ENCODE measurements around the gene HRG. TPM values are rescaled to one million over a fixed set of nuclear protein-coding genes. Genes with fewer than 3 reads are reported as not detected.

Gene HRG
- polyA plus RNA-seq, 1 of the 3 experiments (the other 2 are of a cell fraction) = not detected

DNA sequence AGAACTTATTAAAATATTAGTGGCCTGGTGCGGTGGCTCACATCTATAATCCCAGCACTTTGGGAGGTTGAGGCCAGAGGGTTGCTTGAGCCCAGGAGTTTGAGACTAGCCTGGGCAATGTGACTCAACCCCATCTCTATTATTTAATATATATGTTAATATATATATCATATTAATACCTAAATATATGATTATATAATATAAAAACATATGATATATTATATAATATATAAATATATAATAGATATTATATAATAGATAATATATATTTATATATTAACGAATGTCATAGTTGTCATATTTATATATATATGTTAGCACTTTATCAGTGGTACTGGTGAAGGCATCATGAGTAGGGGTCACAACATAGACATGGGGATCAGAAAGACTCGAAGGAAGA is 5.2 kb downstream of the HRG start:
- Histone ChIP-seq H4K20me1 (ENCODE audit: insufficient read depth) (no peaks in the 10 kb centered on the region), H3K9ac (no peak overlapping the region)
- CTCF ChIA-PET = no interaction called here

DNA sequence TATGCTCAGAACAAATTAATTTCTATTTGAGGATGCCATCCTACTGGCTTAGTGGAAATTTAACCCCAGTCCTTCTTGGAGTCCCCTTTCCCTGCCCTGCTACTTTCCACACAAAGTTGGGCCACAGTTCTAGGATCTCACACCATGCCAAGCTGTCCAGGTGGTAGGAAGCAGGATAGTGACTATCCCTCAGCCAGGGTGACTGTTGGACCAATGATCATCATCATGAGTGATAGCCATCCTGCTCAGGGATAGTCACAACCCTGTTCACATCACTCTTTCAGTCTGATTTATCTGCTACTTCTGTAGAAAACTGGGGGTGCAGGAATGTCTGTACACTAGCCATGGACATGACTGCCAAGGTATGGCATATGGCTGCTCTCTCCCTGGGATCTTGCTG is 12.8 kb downstream of the HRG start:
- H3K4me1 ChIP-seq (ENCODE audit: control insufficient read depth in 1 of 2, insufficient read depth in 2 of 2, low read depth in 1 of 2, low read length in 1 of 2) = no peaks in the 10 kb centered on the region
- POLR2A ChIA-PET = no interaction called here
- H3K27ac ChIP-seq (ENCODE audit: low read depth in 2 of 2, low read length in 1 of 2) = no peak overlapping the region
- H3K79me2 ChIP-seq (ENCODE audit: insufficient read depth) = no peaks in the 10 kb centered on the region
- no peaks in the 10 kb centered on the region for H3K36me3 ChIP-seq (replicated peaks in 1 of 2; ENCODE audit: control insufficient read depth in 1 of 2, insufficient read depth in 2 of 2, low read length in 1 of 2)
- no peaks in the 10 kb centered on the region for H3K9me2 ChIP-seq
- no peak overlapping the region for H2AFZ ChIP-seq (ENCODE audit: low read depth)
- CTCF ChIA-PET = interaction anchor here (0.6 to 0.9 kb wide), 2 partner anchors 19 to 25 kb away, joined by 3 to 4 read pairs; no protein-coding TSS in a partner anchor
- H3K9ac ChIP-seq = no peak overlapping the region
- no peak for DNase-seq
- no peaks in the 10 kb centered on the region for H3F3A ChIP-seq (replicated peaks; ENCODE audit: insufficient read depth)
- no peaks in the 10 kb centered on the region for H4K20me1 ChIP-seq (ENCODE audit: insufficient read depth)
- no peaks in the 10 kb centered on the region for H3K9me3 ChIP-seq
- no peak overlapping the region for H3K4me3 ChIP-seq (ENCODE audit: low read depth in 2 of 2, low read length in 1 of 2)
- peaks cover 14% of the 10 kb centered on the region; the same call in 1 of the 2 replicates for H3K27me3 ChIP-seq (ENCODE audit: insufficient read depth)
- H3K4me2 ChIP-seq = no peak overlapping the region
- TF ChIP-seq CHD2 (IDR thresholded peaks at IDR 0.05; ENCODE audit: low read length, partially characterized antibody) = no peak
- TF ChIP-seq, protein P1, sequence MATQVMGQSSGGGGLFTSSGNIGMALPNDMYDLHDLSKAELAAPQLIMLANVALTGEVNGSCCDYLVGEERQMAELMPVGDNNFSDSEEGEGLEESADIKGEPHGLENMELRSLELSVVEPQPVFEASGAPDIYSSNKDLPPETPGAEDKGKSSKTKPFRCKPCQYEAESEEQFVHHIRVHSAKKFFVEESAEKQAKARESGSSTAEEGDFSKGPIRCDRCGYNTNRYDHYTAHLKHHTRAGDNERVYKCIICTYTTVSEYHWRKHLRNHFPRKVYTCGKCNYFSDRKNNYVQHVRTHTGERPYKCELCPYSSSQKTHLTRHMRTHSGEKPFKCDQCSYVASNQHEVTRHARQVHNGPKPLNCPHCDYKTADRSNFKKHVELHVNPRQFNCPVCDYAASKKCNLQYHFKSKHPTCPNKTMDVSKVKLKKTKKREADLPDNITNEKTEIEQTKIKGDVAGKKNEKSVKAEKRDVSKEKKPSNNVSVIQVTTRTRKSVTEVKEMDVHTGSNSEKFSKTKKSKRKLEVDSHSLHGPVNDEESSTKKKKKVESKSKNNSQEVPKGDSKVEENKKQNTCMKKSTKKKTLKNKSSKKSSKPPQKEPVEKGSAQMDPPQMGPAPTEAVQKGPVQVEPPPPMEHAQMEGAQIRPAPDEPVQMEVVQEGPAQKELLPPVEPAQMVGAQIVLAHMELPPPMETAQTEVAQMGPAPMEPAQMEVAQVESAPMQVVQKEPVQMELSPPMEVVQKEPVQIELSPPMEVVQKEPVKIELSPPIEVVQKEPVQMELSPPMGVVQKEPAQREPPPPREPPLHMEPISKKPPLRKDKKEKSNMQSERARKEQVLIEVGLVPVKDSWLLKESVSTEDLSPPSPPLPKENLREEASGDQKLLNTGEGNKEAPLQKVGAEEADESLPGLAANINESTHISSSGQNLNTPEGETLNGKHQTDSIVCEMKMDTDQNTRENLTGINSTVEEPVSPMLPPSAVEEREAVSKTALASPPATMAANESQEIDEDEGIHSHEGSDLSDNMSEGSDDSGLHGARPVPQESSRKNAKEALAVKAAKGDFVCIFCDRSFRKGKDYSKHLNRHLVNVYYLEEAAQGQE (IDR thresholded peaks at IDR 0.05; ENCODE audit: low read depth, low read length) = no peak
- TF ChIP-seq NRF1 (IDR thresholded peaks at IDR 0.05; ENCODE audit: low read depth, low read length) = no peak
- TF ChIP-seq, protein P2, sequence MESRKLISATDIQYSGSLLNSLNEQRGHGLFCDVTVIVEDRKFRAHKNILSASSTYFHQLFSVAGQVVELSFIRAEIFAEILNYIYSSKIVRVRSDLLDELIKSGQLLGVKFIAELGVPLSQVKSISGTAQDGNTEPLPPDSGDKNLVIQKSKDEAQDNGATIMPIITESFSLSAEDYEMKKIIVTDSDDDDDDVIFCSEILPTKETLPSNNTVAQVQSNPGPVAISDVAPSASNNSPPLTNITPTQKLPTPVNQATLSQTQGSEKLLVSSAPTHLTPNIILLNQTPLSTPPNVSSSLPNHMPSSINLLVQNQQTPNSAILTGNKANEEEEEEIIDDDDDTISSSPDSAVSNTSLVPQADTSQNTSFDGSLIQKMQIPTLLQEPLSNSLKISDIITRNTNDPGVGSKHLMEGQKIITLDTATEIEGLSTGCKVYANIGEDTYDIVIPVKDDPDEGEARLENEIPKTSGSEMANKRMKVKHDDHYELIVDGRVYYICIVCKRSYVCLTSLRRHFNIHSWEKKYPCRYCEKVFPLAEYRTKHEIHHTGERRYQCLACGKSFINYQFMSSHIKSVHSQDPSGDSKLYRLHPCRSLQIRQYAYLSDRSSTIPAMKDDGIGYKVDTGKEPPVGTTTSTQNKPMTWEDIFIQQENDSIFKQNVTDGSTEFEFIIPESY (IDR thresholded peaks at IDR 0.05; ENCODE audit: borderline replicate concordance, low read depth) = no peak
- no peak for TF ChIP-seq RFX5 (IDR thresholded peaks at IDR 0.05; ENCODE audit: low read length)
- TF ChIP-seq RCOR1 (IDR thresholded peaks at IDR 0.05; ENCODE audit: low read length) = no peak
- TF ChIP-seq, protein P3, sequence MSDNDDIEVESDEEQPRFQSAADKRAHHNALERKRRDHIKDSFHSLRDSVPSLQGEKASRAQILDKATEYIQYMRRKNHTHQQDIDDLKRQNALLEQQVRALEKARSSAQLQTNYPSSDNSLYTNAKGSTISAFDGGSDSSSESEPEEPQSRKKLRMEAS (IDR thresholded peaks at IDR 0.05; ENCODE audit: low read depth) = no peak
- no peak for TF ChIP-seq ELF1 (IDR thresholded peaks at IDR 0.05)
- TF ChIP-seq TEAD4 (IDR thresholded peaks at IDR 0.05; ENCODE audit: borderline replicate concordance, insufficient read depth) = no peak
- TF ChIP-seq FOSL2 (IDR thresholded peaks at IDR 0.05; ENCODE audit: borderline replicate concordance, low read depth) = no peak
- TF ChIP-seq SIN3A (IDR thresholded peaks at IDR 0.05; ENCODE audit: borderline replicate concordance, low read depth, low read length) = no peak
- no peak for TF ChIP-seq NFIC (IDR thresholded peaks at IDR 0.05; ENCODE audit: borderline replicate concordance)
- no peak for TF ChIP-seq GATA2 (CRISPR knock-in tag; IDR thresholded peaks at IDR 0.05)
- no peak for TF ChIP-seq EZH2phosphoT487 (IDR thresholded peaks at IDR 0.05; ENCODE audit: borderline replicate concordance, low read depth)

More for the DNA sequence above, 5.2 kb downstream of the HRG start:
- Histone ChIP-seq H3K9me2 (no peaks in the 10 kb centered on the region), H2AFZ (ENCODE audit: low read depth) (no peak overlapping the region), H3K27ac (ENCODE audit: low read depth in 2 of 2, low read length in 1 of 2) (no peak overlapping the region), H3K36me3 (replicated peaks in 1 of 2; ENCODE audit: control insufficient read depth in 1 of 2, insufficient read depth in 2 of 2, low read length in 1 of 2) (no peaks in the 10 kb centered on the region), H3K4me3 (ENCODE audit: low read depth in 2 of 2, low read length in 1 of 2) (no peak overlapping the region), H3K79me2 (ENCODE audit: insufficient read depth) (no peaks in the 10 kb centered on the region), H3K4me2 (no peak overlapping the region), H3F3A (replicated peaks; ENCODE audit: insufficient read depth) (no peaks in the 10 kb centered on the region), H3K4me1 (ENCODE audit: control insufficient read depth in 1 of 2, insufficient read depth in 2 of 2, low read depth in 1 of 2, low read length in 1 of 2) (no peaks in the 10 kb centered on the region), H3K9me3 (no peaks in the 10 kb centered on the region), H3K27me3 (ENCODE audit: insufficient read depth) (peaks cover 20% of the 10 kb centered on the region; the same call in 1 of the 2 replicates)
- POLR2A ChIA-PET = no interaction called here
- TF ChIP-seq, protein P2 (IDR thresholded peaks at IDR 0.05; ENCODE audit: borderline replicate concordance, low read depth) = no peak
- WGBS (ENCODE audit: low lambda C conversion rate) = 28% methylated on average over 3 of the region's 3 CpGs
- no peak for DNase-seq

Data from SK-N-SH (cell line).